Measurements from ENCODE around the gene SCD5. TPM values are rescaled to one million over a fixed set of nuclear protein-coding genes. Genes with fewer than 3 reads are reported as not detected.

Gene SCD5
- total RNA-seq, 2 donors from 2014 or later = 7.3 to 18.5 TPM

DNA sequence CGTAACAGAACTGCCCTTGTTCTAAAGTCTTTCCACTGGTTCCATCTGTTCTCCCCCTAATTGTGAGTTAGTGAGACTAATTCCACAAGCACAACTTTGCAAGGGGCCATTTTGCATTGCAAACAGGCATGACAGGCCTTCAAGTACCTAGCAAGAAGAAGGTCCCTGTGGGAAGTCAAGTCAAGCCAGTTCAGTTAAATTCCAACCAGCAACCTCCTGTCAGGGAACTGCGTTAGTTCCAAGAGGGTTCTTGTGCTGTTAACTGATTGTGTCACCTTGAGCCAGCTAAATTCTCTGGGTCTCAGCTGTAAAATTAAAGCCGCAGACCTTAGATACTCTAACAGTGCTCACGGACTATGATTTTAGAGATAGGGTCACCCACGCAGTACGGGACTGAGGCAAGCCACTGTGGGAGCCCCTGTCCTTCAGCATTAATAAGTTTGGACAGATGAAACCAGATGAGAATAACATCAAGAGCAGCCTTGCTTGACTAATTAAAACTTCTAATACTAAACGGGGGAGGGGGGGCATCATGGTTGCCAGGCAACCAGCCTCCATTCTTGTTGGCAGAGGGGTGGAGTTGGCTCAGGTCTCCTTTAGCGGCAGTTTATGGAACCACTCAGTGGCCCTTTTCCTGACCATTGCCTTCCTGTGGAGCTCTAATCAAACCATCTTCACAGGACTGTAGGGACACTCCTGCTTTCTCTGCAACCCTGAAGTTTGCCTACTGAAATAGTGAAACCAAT is 212.7 kb downstream of the SCD5 start:
- no peak for TF ChIP-seq CTCF (IDR thresholded peaks at IDR 0.05)
- DNase-seq (ENCODE audit: low spot score) = no peak
- no peaks in the 10 kb centered on the region for H3K36me3 ChIP-seq
- H3K4me1 ChIP-seq (ENCODE audit: control insufficient read depth in 1 of 2, low read depth in 2 of 2) = no peaks in the 10 kb centered on the region
- no peak overlapping the region for H3K27ac ChIP-seq
- H3K27me3 ChIP-seq (replicated peaks; ENCODE audit: insufficient read depth) = no peaks in the 10 kb centered on the region
- no peaks in the 10 kb centered on the region for H3K9me3 ChIP-seq
- no peak for ATAC-seq (ENCODE audit: insufficient number of reproducible peaks, low FRiP score, low read depth)
- no peak overlapping the region for H3K4me3 ChIP-seq

DNA sequence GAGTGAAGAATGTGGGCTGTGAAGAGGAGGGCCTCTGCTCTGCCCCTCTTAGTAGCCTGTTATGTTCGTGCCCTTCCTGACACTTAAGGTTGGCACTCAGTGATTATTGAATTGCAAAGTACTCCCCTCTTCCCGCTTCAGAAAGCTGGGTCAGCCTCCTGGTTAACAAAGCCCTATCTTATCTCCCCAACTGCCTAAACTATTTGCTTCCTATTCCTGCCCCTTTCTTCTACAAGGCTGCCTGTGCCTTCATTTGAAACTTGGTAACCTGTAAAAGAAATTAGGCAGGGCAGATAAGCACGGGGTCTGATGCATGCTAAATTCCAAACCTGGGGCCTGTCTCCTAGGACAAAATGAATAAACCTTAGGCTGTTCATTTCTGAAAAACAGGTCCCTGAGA is 213.7 kb downstream of the SCD5 start:
- no peak for ATAC-seq (ENCODE audit: insufficient number of reproducible peaks, low FRiP score, low read depth)
- no peak for TF ChIP-seq CTCF (IDR thresholded peaks at IDR 0.05)
- H3K9me3 ChIP-seq = no peaks in the 10 kb centered on the region

GRCh38 chr4:82583897-82584587 is 214.6 kb downstream of the SCD5 start:
- no peak for TF ChIP-seq CTCF (IDR thresholded peaks at IDR 0.05)
- Histone ChIP-seq H3K36me3 (no peaks in the 10 kb centered on the region), H3K27me3 (replicated peaks; ENCODE audit: insufficient read depth) (no peaks in the 10 kb centered on the region), H3K9me3 (no peaks in the 10 kb centered on the region), H3K27ac (no peak overlapping the region), H3K4me1 (ENCODE audit: control insufficient read depth in 1 of 2, low read depth in 2 of 2) (no peaks in the 10 kb centered on the region), H3K4me3 (no peak overlapping the region)
- ATAC-seq (ENCODE audit: insufficient number of reproducible peaks, low FRiP score, low read depth) = no peak
- DNase-seq (ENCODE audit: low spot score) = no peak

More for the DNA sequence above, 213.7 kb downstream of the SCD5 start:
- Histone ChIP-seq H3K27ac (no peak overlapping the region), H3K27me3 (replicated peaks; ENCODE audit: insufficient read depth) (no peaks in the 10 kb centered on the region), H3K4me1 (ENCODE audit: control insufficient read depth in 1 of 2, low read depth in 2 of 2) (no peaks in the 10 kb centered on the region), H3K36me3 (no peaks in the 10 kb centered on the region), H3K4me3 (no peak overlapping the region)
- no peak for DNase-seq (ENCODE audit: low spot score)

DNA sequence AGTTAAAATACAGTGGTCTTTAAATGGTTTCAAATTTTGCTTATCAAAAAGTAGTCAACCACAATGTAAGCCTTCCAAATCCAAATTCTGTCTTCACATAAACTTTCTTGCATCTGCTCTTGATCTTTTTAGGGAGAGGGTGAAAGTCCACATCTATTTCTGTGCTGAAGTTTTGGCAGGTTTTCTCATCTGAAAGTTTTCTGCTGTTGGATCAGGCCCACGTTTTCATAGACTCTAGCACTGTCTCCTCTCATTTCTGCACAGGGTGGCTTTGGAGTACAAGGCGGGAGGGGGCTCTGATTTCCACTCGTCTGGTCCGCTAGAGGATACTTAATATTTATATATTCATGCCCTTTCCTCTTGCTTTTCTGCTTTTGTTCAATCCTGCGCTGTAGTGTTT is 218.7 kb downstream of the SCD5 start:
- Histone ChIP-seq H3K4me3 (no peak overlapping the region), H3K27me3 (replicated peaks; ENCODE audit: insufficient read depth) (no peaks in the 10 kb centered on the region), H3K36me3 (no peaks in the 10 kb centered on the region), H3K4me1 (ENCODE audit: control insufficient read depth in 1 of 2, low read depth in 2 of 2) (no peaks in the 10 kb centered on the region), H3K27ac (no peak overlapping the region), H3K9me3 (no peaks in the 10 kb centered on the region)
- ATAC-seq (ENCODE audit: insufficient number of reproducible peaks, low FRiP score, low read depth) (no peak), DNase-seq (ENCODE audit: low spot score) (no peak)
- no peak for TF ChIP-seq CTCF (IDR thresholded peaks at IDR 0.05)

Other genes with a start within 250 kb of the SCD5 start
- 1 to 10 TPM in 1 of 2 donors, under 1 TPM in 1; 0.92 to 2.0 TPM for gene TMEM150C, start 236.8 kb downstream of the SCD5 start, total RNA-seq
- 100 to 1,000 TPM; 248 to 337 TPM for gene SEC31A, start 92.4 kb upstream of the SCD5 start, total RNA-seq
- gene THAP9, start 101.9 kb upstream of the SCD5 start, total RNA-seq = 1 to 10 TPM; 2.7 to 3.9 TPM
- gene LIN54, start 212.0 kb upstream of the SCD5 start, total RNA-seq = 10 to 100 TPM; 10.3 to 13.6 TPM
- gene COPS4, start 236.4 kb upstream of the SCD5 start, total RNA-seq = 10 to 100 TPM; 40.3 to 70.7 TPM

All from thoracic aorta (tissue), 2 donors.